Neural crest cell (in vitro differentiated cells): ENCODE data around the gene AJAP1. TPM values are rescaled to one million over a fixed set of nuclear protein-coding genes. Genes with fewer than 3 reads are reported as not detected.
A peak's percentile ranks its signal among the peaks of the same experiment; 100 is the strongest.

Experiments used
- DNase-seq: peaks from one replicate; pipeline ENCODE4 v3.0.0; 2021; ENCODE audit warnings: low read depth, mixed read lengths, low spot score
- H3K27ac Mint-ChIP-seq: one replicate; pipeline ENCODE4 v1.8.0; 2021; ENCODE audit warnings: mild to moderate bottlenecking, mixed read lengths; ENCODE audit not compliant: unreplicated experiment
- H3K27me3 Mint-ChIP-seq: 2 replicates; pipeline ENCODE4 v1.8.0; 2021; ENCODE audit warnings: low read depth, mild to moderate bottlenecking, mixed read lengths
- H3K36me3 Mint-ChIP-seq: 2 replicates; pipeline ENCODE4 v1.8.0; 2021; ENCODE audit warnings: low read depth, mild to moderate bottlenecking, mixed read lengths
- H3K4me1 Mint-ChIP-seq: 2 replicates; pipeline ENCODE4 v1.8.0; 2021; ENCODE audit warnings: mixed read lengths
- H3K4me3 Mint-ChIP-seq: one replicate; pipeline ENCODE4 v1.8.0; 2021; ENCODE audit warnings: mild to moderate bottlenecking, mixed read lengths
- H3K9me3 Mint-ChIP-seq: 2 replicates; pipeline ENCODE4 v1.8.0; 2021; ENCODE audit warnings: mixed read lengths
- CTCF ChIP-seq: fragments of 200-600 bp; sonication (generic); conservative IDR thresholded peaks from 2 replicates; pipeline ENCODE4 v1.5.0; 2021; ENCODE audit warnings: antibody characterized with exemption, mild to moderate bottlenecking
- total RNA-seq: library from RNA; stranded (reverse); gene quantifications from 2 replicates; pipeline ENCODE4 v1.2.1, GENCODE V29; 2021

The AJAP1 gene
- total RNA-seq, 1 donor from 2014 or later, result 1.4 TPM

DNA sequence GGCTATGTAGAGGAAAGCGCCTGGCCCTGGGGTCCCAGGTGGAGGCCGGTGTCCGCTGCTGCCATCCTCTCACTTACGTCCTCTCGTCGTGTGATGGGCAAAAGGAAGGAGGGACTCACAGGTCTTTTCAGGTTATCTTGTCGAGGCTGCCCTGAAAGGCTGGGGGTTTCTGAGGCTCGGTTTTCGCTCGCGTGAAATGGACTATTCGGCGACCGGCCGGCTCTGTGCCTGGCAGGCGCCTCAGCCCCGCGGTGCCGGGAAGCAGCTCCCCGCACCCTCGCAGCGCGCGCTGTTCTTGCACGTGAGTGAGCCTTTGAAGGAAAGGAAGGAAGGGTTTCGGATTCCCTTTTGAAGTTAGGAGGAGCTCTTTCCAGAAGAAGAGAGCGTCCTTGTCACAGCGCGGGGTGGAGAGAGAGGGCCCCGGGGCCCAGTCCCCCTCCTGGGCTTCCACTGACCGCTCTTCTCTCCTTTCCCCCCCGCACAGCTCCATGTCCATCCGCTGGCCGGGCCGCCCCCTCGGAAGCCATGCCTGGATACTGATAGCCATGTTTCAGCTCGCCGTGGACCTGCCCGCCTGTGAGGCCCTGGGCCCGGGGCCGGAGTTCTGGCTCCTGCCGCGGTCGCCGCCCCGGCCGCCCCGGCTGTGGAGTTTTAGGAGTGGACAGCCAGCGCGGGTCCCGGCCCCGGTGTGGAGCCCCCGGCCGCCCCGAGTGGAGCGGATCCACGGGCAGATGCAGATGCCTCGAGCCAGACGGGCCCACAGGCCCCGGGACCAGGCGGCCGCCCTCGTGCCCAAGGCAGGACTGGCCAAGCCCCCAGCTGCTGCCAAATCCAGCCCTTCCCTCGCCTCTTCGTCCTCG lies 57.2 kb downstream of the AJAP1 start:
- Mint-ChIP-seq H3K9me3 (peaks cover 5% of the 10 kb centered on the region), H3K27me3 (peaks cover 27% of the 10 kb centered on the region), H3K27ac (no peak overlapping the region), H3K36me3 (peaks cover 6% of the 10 kb centered on the region), H3K4me1 (peaks cover 16% of the 10 kb centered on the region), H3K4me3 (no peak overlapping the region)
- no peak for DNase-seq
- no peak for TF ChIP-seq CTCF

GRCh38 chr1:4713669-4714068 lies 59.3 kb downstream of the AJAP1 start:
- Mint-ChIP-seq H3K27me3 (peaks cover 27% of the 10 kb centered on the region), H3K4me1 (peaks cover 16% of the 10 kb centered on the region), H3K27ac (no peak overlapping the region), H3K36me3 (peaks cover 6% of the 10 kb centered on the region), H3K9me3 (peaks cover 5% of the 10 kb centered on the region), H3K4me3 (no peak overlapping the region)
- no peak for TF ChIP-seq CTCF
- DNase-seq, result no peak

GRCh38 chr1:4716406-4716805 lies 62.0 kb downstream of the AJAP1 start:
- H3K27ac Mint-ChIP-seq, result no peak overlapping the region
- no peaks in the 10 kb centered on the region for H3K4me1 Mint-ChIP-seq
- peaks cover 12% of the 10 kb centered on the region for H3K27me3 Mint-ChIP-seq
- H3K9me3 Mint-ChIP-seq, result peaks cover 5% of the 10 kb centered on the region
- H3K36me3 Mint-ChIP-seq, result peaks cover 6% of the 10 kb centered on the region
- no peak for TF ChIP-seq CTCF
- no peak for DNase-seq
- no peak overlapping the region for H3K4me3 Mint-ChIP-seq

- Mint-ChIP-seq H3K4me1 (no peaks in the 10 kb centered on the region), H3K9me3 (peaks cover 5% of the 10 kb centered on the region), H3K36me3 (peaks cover 6% of the 10 kb centered on the region), H3K4me3 (no peak overlapping the region), H3K27me3 (peaks cover 6% of the 10 kb centered on the region), H3K27ac (no peak overlapping the region)
- no peak for DNase-seq
- no peak for TF ChIP-seq CTCF
Observed at GRCh38 chr1:4718071-4718470, 63.7 kb downstream of the AJAP1 start.

- no peak for DNase-seq
- Mint-ChIP-seq H3K4me1 (no peaks in the 10 kb centered on the region), H3K27me3 (no peaks in the 10 kb centered on the region), H3K27ac (peak overlapping the region; percentile 81), H3K9me3 (no peaks in the 10 kb centered on the region), H3K4me3 (no peak overlapping the region), H3K36me3 (no peaks in the 10 kb centered on the region)
- TF ChIP-seq CTCF, result no peak
Observed at GRCh38 chr1:4723106-4723505, 68.7 kb downstream of the AJAP1 start.
